ENCODE data around the gene CCSER1.

DNA sequence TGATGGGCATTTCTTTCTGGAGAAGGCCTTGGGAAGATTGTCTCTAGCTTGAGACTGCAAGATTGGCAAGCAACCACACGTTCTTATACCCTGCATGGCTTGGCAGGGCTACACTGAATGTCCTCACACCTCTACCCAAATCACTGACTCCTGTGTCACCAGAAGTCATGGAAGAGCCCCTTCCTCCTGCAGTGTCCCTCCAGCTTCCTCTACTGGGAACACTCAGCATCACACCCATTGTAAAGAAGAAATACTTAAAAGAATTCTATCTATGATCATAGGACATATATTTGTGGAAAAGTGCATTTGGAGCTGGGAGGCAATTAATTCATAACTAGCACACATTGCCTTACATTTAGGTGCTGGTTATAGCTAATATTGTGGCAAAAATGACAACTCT is 113.1 kb downstream of the CCSER1 start:
- TF ChIP-seq YY1 (IDR thresholded peaks at IDR 0.05) (no peak), FOXA1 (IDR thresholded peaks at IDR 0.05) (no peak)
- TF ChIP-seq, protein P1, sequence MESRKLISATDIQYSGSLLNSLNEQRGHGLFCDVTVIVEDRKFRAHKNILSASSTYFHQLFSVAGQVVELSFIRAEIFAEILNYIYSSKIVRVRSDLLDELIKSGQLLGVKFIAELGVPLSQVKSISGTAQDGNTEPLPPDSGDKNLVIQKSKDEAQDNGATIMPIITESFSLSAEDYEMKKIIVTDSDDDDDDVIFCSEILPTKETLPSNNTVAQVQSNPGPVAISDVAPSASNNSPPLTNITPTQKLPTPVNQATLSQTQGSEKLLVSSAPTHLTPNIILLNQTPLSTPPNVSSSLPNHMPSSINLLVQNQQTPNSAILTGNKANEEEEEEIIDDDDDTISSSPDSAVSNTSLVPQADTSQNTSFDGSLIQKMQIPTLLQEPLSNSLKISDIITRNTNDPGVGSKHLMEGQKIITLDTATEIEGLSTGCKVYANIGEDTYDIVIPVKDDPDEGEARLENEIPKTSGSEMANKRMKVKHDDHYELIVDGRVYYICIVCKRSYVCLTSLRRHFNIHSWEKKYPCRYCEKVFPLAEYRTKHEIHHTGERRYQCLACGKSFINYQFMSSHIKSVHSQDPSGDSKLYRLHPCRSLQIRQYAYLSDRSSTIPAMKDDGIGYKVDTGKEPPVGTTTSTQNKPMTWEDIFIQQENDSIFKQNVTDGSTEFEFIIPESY (IDR thresholded peaks at IDR 0.05): no peak

Measured in liver (tissue), 1 donor.